Heart left ventricle (tissue), 13 donors: ENCODE results near the gene LRP1B.

Experiments
- CTCF ChIP-seq, 12 donors: fragments of 200-600 bp; sonication (generic) in 4 of 12; IDR thresholded peaks; one replicate each; pipeline versions ENCODE4 v1.5.0 to v1.8.0; 2018 to 2022; ENCODE audit warnings: antibody characterized with exemption in 12 of 12, mild to moderate bottlenecking in 5 of 12
- POLR2A ChIP-seq, 2 donors: fragments of 450-650 bp; IDR thresholded peaks; one replicate each; pipeline ENCODE4 v1.6.1; 2017; ENCODE audit warnings: antibody characterized with exemption in 2 of 2, mild to moderate bottlenecking in 2 of 2, moderate library complexity in 2 of 2
- donor health status: ischemic (EF 13 %, LVEDD 7.1; RV severe dilation, severe dysfunction).
- donor health status: DM: no; HTN: yes; CAD: no.
- donor health status: DM: no; HTN: no; CAD: no.
- donor health status: ischemic (EF 25% LVEDD 6.9; RV normal size, moderate dysfunction).
- donor health status: ischemic (EF 25% LVEDD 5.7; RV mildly dilated, moderate dysfunction).
- donor health status: ischemic (EF 35%, LVEDD 5.7; RV mildly dilated, moderate dysfunction).
- donor health status: nonischemic (EF 11% LVEDD 7.7; RV severe dilation, severe dysfunction).
- donor health status: DM: yes; HTN: yes; CAD: no.
- donor health status: PGD.
- donor health status: ischemic (EF 29% LVEDD 5.4; RV normal size, mild dysfunction).
- donor health status: nonischemic (EF 23%, LVEDD 6.1; RV moderate dilation, normal function).

DNA sequence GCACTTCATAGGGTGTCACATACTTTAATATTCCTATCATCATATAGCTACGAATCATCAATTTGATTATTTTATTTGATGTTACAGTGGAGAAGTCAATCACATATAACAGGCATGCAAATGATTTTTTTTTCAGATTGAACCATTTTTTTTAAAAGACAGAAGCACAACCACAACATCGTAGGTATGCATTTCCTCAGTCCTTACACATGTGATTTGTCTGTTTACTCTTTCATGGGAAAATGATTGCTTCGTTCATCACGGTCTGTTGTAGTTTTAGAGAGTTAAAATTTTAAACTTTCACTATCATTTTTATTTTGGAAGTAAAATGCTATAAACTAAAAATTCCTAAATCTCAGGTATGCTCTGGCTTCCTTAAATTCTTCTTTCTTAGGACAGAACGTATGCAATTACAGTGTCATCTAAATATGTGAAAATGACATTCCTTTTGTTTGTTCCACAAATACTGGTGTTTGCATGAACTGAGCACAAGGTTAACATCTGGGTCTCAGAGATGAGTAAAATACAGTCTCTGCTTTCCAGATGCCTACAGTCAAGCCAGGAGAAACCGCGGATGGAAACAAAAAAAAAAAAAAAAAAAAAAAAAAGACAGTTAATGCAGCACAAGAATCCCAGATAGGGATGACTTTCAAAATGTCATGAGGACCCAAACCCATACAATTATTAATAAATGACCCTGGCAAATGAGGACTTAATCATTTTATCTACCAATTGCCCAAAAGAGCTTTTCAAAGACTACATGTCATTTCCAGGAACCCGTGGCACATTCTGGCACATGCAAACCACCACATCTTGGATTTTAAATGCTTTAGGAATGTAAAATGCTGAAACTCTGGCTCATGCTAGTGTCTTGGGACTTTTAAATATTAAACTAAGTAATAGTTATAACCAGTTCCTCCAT is 201.2 kb downstream of the LRP1B start:
- TF ChIP-seq CTCF (IDR thresholded peaks at IDR 0.05) (no peak), POLR2A (IDR thresholded peaks at IDR 0.05) (no peak)
